MCF 10A (cell line): ENCODE measurements around the gene RNASE9. TPM values are rescaled to one million over a fixed set of nuclear protein-coding genes. Genes with fewer than 3 reads are reported as not detected.

Experiments used
- BruUV-seq: library from RNA; stranded (reverse); fragments of 400-500 nt; replicated peaks from 2 replicates; lab custom pipeline; 2021; lab: Mats Ljungman, UMichigan
- CTCF ChIA-PET: fragments of 300-600 bp; sonication (Branson Sonifier 250); formaldehyde crosslinking; extraction: SDS; loops from one replicate; lab custom pipeline; 2021; ENCODE audit warnings: antibody characterized with exemption, inconsistent platforms; lab: Yijun Ruan, JAX
- POLR2A ChIA-PET: fragments of 300-600, 350-650 bp; sonication (Branson Sonifier 250); formaldehyde crosslinking; extraction: SDS; loops from one replicate; lab custom pipeline; 2020; ENCODE audit warnings: antibody characterized with exemption, inconsistent platforms; lab: Yijun Ruan, JAX
- DNase-seq: peaks from one replicate; pipeline ENCODE4 v3.0.0-alpha.2; 2018; ENCODE audit not compliant: unreplicated experiment
- H3K27ac Mint-ChIP-seq: one replicate; pipeline ENCODE4 v1.8.0; 2022; ENCODE audit warnings: mild to moderate bottlenecking, low read depth, mixed read lengths; ENCODE audit not compliant: unreplicated experiment
- H3K27me3 Mint-ChIP-seq: one replicate; pipeline ENCODE4 v1.8.0; 2022; ENCODE audit warnings: mixed read lengths; ENCODE audit not compliant: insufficient read depth, unreplicated experiment
- H3K36me3 Mint-ChIP-seq: one replicate; pipeline ENCODE4 v1.8.0; 2022; ENCODE audit warnings: mild to moderate bottlenecking, moderate library complexity, mixed read lengths; ENCODE audit not compliant: insufficient read depth, unreplicated experiment
- H3K4me1 Mint-ChIP-seq: one replicate; pipeline ENCODE4 v1.8.0; 2022; ENCODE audit warnings: mixed read lengths; ENCODE audit not compliant: insufficient read depth, unreplicated experiment
- H3K4me3 Mint-ChIP-seq: one replicate; pipeline ENCODE4 v1.8.0; 2022; ENCODE audit warnings: mild to moderate bottlenecking, moderate library complexity, mixed read lengths; ENCODE audit not compliant: unreplicated experiment
- H3K9me3 Mint-ChIP-seq: one replicate; pipeline ENCODE4 v1.8.0; 2022; ENCODE audit warnings: mixed read lengths; ENCODE audit not compliant: unreplicated experiment
- CTCF ChIP-seq: fragments of 200-600 bp; IDR thresholded peaks from one replicate; pipeline ENCODE4 v1.8.0; 2022; ENCODE audit warnings: antibody characterized with exemption, mild to moderate bottlenecking; ENCODE audit not compliant: unreplicated experiment
- intact Hi-C: fragments of 100-400 bp; cut with micrococcal nuclease; formaldehyde crosslinking; loops from 2 replicates; pipeline ENCODE4 v1.14.1; 2022
- total RNA-seq: library from RNA; stranded (reverse); gene quantifications from 2 replicates; pipeline ENCODE4 v1.2.3, GENCODE V29; 2022

The RNASE9 gene
- total RNA-seq, 1 experiment from 2014 or later = not detected

- TF ChIP-seq CTCF = no peak
- peaks cover 11% of the 10 kb centered on the region for H3K27me3 Mint-ChIP-seq
- H3K4me3 Mint-ChIP-seq = no peak overlapping the region
- intact Hi-C loops = no loop called here
- CTCF ChIA-PET = interaction anchor here (1.0 to 1.2 kb wide), 3 partner anchors 8 to 18 kb away, joined by 3 to 4 read pairs (median 3); no protein-coding TSS in a partner anchor
- H3K27ac Mint-ChIP-seq = no peak overlapping the region
- H3K36me3 Mint-ChIP-seq = no peaks in the 10 kb centered on the region
- POLR2A ChIA-PET = no interaction called here
- no TSS peak for BruUV-seq
- H3K4me1 Mint-ChIP-seq = no peaks in the 10 kb centered on the region
- DNase-seq = no peak
- H3K9me3 Mint-ChIP-seq = no peaks in the 10 kb centered on the region
These were observed 12.3 kb downstream of the RNASE9 start for GRCh38 chr14:20548414-20549158.

GRCh38 chr14:20546877-20547276 lies 14.0 kb downstream of the RNASE9 start:
- CTCF ChIA-PET = interaction anchor here (0.7 to 1.5 kb wide), 2 partner anchors 15 to 60 kb away, joined by 3 to 5 read pairs; no protein-coding TSS in a partner anchor
- no peak overlapping the region for H3K4me3 Mint-ChIP-seq
- no peak for DNase-seq
- no peaks in the 10 kb centered on the region for H3K36me3 Mint-ChIP-seq
- intact Hi-C loops = no loop called here
- BruUV-seq = no TSS peak
- H3K27me3 Mint-ChIP-seq = peaks cover 11% of the 10 kb centered on the region
- no peaks in the 10 kb centered on the region for H3K9me3 Mint-ChIP-seq
- H3K4me1 Mint-ChIP-seq = no peaks in the 10 kb centered on the region
- no peak overlapping the region for H3K27ac Mint-ChIP-seq
- TF ChIP-seq CTCF = no peak
- POLR2A ChIA-PET = no interaction called here

GRCh38 chr14:20539906-20540305 lies 20.9 kb downstream of the RNASE9 start:
- CTCF ChIA-PET = interaction anchor here (2.0 kb wide), 1 partner anchor 9 kb away, joined by 13 read pairs; no protein-coding TSS in a partner anchor
- Mint-ChIP-seq H3K36me3 (no peaks in the 10 kb centered on the region), H3K4me3 (no peak overlapping the region), H3K9me3 (no peaks in the 10 kb centered on the region), H3K27ac (no peak overlapping the region), H3K27me3 (peaks cover under 1% of the 10 kb centered on the region), H3K4me1 (no peaks in the 10 kb centered on the region)
- DNase-seq = no peak
- intact Hi-C loops = no loop called here
- no TSS peak for BruUV-seq
- POLR2A ChIA-PET = no interaction called here
- TF ChIP-seq CTCF = no peak

GRCh38 chr14:20530771-20531571 lies 29.9 kb downstream of the RNASE9 start:
- Mint-ChIP-seq H3K27me3 (peaks cover 28% of the 10 kb centered on the region), H3K27ac (no peak overlapping the region), H3K4me3 (no peak overlapping the region), H3K36me3 (no peaks in the 10 kb centered on the region), H3K4me1 (no peaks in the 10 kb centered on the region), H3K9me3 (no peaks in the 10 kb centered on the region)
- no TSS peak for BruUV-seq
- peak; percentile 44 for TF ChIP-seq CTCF
- intact Hi-C loops = loop anchor here (1.0 kb wide), 2 partner anchors 75 to 160 kb away; no protein-coding TSS in a partner anchor
- ChIA-PET CTCF (interaction anchor here (0.7 to 3.7 kb wide), 29 partner anchors 9 to 203 kb away, joined by 3 to 23 read pairs (median 5); partner anchors contain the start of gene PNP), POLR2A (interaction anchor here (1.4 kb wide), 1 partner anchor 76 kb away, joined by 4 read pairs; the partner anchor contains the start of genes APEX1 and OSGEP)
- peak; percentile 80 for DNase-seq
